NCI-H2171 (cell line): ENCODE measurements around the gene ARL5A.
"Not testable (repeated sequence)": the region's sequence is repeated elsewhere in the genome, so short reads cannot be mapped to it uniquely, and the experiment has no call there.

Source experiments
- DNase-seq: peaks from one replicate; lab custom pipeline; 2025; lab: John Stamatoyannopoulos, UW

ARL5A gene, protein sequence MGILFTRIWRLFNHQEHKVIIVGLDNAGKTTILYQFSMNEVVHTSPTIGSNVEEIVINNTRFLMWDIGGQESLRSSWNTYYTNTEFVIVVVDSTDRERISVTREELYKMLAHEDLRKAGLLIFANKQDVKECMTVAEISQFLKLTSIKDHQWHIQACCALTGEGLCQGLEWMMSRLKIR

GRCh38 chr2:151828143-151828889 lies at the start of gene ARL5A:
ARL5A (minus strand) TSS chr2:151828421; CDS start chr2:151828176, 245 bp downstream.
- peak; percentile 92 for DNase-seq

- not testable (repeated sequence) for DNase-seq
These were observed 47.4 kb upstream of the ARL5A start for GRCh38 chr2:151875631-151876030.

GRCh38 chr2:151872463-151872862 lies 44.2 kb upstream of the ARL5A start:
- DNase-seq, result no peak

- no peak for DNase-seq
These were observed 41.1 kb upstream of the ARL5A start for GRCh38 chr2:151869291-151869690.

GRCh38 chr2:151862700-151863099 lies 34.5 kb upstream of the ARL5A start:
- DNase-seq, result no peak

GRCh38 chr2:151861174-151861573 lies 33.0 kb upstream of the ARL5A start:
- DNase-seq, result no peak

DNA sequence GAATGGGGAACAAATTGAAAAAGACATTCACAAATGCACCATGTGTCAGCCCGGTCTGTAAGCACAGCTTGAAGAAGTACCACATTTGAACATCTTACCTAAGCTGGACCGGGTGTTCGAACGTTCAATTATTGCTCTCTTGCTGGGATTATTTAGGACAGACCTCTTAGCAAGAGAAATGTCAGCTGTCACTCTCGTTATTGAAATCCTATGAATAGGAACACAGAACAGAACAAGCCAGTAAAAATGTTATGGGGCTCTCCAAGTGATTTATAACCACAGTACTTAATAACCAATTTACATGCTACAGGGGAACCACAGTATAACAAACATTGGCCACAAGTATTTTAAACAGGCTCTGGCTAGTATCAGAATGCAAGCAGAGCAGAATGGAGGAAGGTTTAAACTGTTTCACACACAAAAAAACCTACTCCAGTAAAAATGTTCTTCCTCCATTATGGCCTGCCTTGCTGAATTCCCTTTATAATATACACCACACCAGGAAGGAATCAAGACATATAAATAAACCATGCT lies 32.5 kb upstream of the ARL5A start:
- DNase-seq, result no peak

- DNase-seq, result no peak
These were observed 32.0 kb upstream of the ARL5A start for GRCh38 chr2:151860210-151860609.

DNA sequence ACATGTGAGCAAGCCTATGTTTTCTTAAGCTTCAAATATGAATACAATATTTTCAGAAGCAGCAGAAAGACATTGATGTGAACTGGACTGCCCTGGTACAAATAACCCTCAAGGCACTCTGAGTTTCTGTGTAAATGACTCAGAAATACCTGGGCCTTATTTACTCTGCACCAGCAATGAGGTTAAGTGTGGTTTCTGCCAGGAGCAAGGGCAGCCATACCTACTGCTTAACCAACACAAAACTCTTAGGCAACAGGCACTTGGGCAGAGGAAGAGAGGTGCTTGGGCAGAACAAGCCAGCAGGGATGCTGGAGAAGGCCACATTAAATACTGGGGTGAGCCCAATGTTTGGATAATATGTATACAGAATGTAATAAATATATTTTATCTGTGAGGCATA lies 29.4 kb upstream of the ARL5A start:
- DNase-seq, result no peak

- no peak for DNase-seq
These were observed 26.9 kb upstream of the ARL5A start for GRCh38 chr2:151855111-151855510.

DNA sequence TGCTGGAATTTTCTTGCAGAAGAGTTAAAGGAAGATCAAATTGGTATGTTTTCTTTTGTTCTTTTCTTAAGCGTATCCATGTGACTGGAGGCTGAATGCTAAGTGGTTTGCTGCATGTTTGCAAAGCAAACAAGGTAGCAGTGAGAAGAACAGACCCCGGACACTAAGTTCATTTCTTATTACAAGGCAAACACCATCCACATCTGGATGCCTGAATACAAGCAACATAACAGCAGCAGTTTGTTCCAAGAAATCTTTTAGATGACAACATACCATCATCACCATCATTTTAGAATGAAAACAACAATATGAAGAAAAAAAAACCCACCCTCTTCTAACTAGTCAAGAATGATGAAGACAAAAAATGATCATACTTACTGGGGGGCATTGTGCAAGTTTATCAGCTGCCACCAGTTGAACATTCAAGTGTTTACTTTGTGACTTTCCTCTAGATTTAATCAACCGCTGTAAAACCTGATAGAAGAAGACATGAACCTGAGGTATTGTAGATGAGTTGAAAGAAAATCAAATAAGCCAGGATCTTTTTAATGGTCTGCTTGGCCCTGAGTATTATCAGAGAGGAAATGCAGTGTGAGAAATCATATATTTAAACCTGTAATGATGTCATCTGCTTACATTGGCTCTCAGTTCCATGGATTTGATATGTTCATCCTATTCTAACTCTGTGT lies 25.0 kb upstream of the ARL5A start:
- DNase-seq, result no peak

DNA sequence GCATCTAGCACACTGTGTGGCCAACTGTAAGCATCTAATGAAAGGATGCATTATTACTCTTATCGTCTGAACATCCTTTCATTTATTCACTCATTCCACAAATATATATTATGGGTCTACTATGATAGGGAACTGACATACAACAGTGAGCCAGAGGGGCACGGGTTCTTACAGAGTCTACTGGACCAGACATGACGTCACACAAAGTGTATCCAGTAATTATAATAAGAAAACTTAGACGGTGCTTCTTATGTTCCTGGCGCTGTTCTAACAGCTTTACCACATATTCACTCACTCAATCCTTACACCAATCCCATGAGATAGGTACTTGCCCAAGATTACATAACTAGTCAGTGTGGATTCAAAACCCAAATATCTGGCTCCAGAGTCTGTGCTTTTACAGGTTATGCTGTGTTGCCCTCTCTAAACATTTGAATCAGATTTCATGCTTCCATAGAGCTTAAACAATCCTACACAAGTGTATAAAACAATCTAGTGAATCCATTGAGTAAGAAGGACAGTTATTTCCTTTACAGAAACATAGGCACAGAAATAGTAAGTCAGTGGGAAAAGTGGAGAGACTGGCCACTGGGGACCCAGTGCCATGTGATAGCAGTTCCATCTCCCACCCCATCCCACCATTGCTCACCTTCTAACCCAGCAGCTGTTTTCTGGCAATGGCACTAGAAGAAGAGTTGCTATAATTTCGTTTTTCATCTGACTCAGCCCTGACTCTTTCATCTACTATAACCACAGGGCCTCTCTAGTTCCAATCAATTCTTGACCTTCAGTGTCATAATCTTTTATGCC lies 24.2 kb upstream of the ARL5A start:
- DNase-seq, result no peak

- peak; percentile 5 for DNase-seq
These were observed 23.5 kb upstream of the ARL5A start for GRCh38 chr2:151851761-151852160.

DNA sequence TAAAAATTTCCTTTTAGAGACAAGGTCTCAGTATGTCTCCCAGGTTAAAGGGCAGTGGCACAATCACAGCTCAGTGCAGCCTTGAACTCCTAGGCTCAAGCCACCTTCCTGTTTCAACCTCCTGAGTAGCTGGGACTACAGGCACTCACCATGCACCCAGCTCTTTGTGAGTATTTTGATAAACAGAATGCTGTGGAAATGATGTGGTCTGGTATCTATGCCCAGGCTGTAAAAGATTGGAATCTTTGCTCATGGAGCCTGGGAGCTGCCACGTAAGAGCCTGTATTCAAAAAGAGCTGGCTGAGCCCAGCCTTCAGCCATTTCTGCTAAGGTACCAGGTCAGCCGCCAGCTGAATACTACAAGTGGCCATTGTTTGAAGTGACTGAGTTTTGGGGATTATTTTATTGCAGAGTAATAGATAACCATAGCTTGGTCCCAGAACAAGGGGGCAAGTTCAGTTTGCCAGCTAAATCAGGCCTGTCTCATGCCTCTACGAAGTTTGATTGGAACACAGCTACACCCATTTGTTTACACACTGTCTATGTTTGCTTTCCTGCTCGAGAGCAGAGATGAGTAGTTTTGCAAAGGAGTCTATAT lies 21.3 kb upstream of the ARL5A start:
- DNase-seq, result no peak

DNA sequence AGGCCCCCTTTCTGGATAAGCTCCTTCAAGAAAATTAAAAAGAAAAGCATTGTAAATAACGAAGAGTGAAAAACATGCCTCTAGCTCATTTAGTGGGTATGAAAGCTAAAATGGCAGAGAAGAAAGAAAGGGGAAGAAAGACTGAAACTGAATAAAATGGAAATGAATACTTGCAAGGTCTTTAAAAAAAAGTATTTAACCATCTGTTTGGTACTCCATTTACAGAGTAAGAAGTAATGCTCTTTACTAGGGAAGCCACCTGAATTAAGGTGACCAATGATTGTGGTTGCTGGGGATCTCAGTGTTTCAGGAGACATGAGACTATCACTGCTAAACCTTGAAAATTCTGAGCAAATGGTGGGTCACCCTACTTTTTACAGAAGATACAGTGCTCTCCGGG lies 17.7 kb upstream of the ARL5A start:
- DNase-seq, result no peak

GRCh38 chr2:151845481-151845880 lies 17.3 kb upstream of the ARL5A start:
- DNase-seq, result no peak

DNA sequence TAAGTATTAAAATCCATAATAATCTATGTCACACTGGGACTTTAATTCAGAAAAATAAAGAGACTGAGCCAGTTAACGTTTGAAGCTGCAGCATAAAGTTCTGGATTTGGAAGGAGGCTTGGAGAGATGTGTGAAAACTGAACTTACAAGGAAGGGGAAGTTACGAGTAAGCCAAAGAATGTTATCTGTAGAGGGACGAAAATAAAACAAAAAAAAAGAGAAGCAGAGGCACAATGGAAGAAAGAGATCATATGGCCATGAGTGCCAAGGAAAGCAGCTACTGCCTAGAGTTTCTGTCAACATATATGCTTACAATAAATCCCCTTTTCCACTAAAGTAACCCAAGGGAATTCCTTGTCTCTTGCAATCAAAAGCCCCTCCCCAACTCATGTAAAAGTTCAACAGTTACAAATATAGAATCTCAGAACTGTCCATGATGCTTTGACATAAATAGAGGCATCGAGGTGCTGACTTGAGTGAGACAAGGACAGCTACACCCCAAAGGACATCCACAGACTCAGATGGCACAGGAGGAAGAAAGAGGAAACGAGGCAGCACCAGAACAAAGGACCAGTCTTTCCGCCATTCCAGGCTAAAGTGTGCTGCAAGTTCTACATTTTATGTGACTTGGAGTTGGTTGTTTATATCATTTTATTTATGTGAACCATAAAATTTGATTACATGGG lies 16.1 kb upstream of the ARL5A start:
- no peak for DNase-seq

DNA sequence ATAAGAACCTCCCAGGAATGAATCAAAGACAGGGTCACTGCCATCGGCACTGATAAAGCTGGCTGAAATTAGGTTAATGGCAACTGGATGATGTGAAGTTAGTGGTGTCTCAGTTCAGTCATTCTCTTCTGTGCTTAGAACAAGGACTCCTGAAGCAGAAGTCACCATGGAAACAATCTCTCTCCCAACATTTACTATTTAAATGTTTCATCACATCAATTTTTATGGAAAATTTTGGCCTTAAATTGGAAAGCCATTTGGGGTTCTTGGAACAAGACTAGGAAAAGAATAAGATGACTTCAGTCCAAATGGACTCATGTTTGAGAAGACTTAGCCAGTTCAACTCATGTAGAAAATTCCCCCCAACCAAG lies 15.5 kb upstream of the ARL5A start:
- DNase-seq, result no peak

DNA sequence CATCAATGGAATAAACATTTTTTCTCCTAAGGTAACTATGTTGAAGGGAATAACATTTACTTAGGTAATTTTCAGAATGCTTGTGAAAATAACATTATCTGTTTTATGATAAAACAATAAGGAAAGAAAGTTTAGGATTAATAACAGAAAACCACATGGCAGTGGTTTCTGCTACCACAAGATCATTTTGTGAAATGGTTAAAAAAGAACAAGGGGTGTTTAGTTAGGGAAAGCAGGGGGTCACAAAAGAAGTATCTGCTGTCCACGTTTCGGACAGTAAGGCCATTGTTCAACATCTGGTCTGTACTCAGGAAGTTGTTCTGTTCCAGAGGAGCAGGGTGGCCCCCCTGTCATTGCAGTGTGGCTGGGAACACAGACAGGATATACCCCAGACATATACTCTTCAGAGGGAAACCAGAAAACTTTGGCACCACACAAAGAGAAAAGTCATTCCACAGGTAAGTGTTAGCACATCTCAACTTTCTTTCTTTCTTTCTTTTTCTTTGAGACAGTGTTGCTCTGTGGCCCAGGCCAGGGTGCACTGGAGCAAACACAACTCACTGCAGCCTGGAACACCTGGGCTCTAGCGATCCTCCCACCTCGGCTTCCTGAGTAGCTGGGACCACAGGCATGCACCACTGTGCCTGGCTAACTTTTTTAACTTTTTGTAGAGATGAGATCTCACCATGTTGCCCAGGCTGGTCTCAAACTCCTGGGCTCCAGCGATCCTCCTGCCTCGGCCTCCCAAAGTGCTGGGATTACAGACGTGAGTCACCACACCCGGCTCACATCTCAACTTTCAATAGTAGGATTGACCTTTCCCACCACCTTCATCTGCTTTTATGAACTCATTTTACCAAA lies 14.8 kb upstream of the ARL5A start:
- DNase-seq, result no peak

GRCh38 chr2:151841047-151841424 lies 12.8 kb upstream of the ARL5A start:
- no peak for DNase-seq
